ENCODE data around the gene ZNF23.

ZNF23 gene

GRCh38 chr16:71473891-71474290 is 11.8 kb upstream of the ZNF23 start:
- no peak overlapping the region for H3K4me3 ChIP-seq (ENCODE audit: low read length)
- no peak for DNase-seq (ENCODE audit: low read depth, low spot score)

- DNase-seq (ENCODE audit: low read depth, low spot score) = no peak
- H3K4me3 ChIP-seq (ENCODE audit: low read length) = no peak overlapping the region
These were observed 10.9 kb upstream of the ZNF23 start for GRCh38 chr16:71472931-71473330.

GRCh38 chr16:71472051-71472450 is 10.0 kb upstream of the ZNF23 start:
- H3K4me3 ChIP-seq (ENCODE audit: low read length) = no peak overlapping the region
- no peak for DNase-seq (ENCODE audit: low read depth, low spot score)

GRCh38 chr16:71467810-71468209 is 5.8 kb upstream of the ZNF23 start:
- DNase-seq (ENCODE audit: low read depth, low spot score) = peak; percentile 43

GRCh38 chr16:71464231-71464630 is 2.2 kb upstream of the ZNF23 start:
- no peak overlapping the region for H3K4me3 ChIP-seq (ENCODE audit: low read length)
- DNase-seq (ENCODE audit: low read depth, low spot score) = no peak

More at GRCh38 chr16:71467810-71468209, 5.8 kb upstream of the ZNF23 start:
- H3K4me3 ChIP-seq (ENCODE audit: low read length) = no peak overlapping the region

GRCh38 chr16:71460941-71461340 is 1.1 kb downstream of the ZNF23 start:
- H3K4me3 ChIP-seq (ENCODE audit: low read length) = peak overlapping the region; percentile 96
- no peak for DNase-seq (ENCODE audit: low read depth, low spot score)

GRCh38 chr16:71460236-71460635 is 1.8 kb downstream of the ZNF23 start:
- no peak for DNase-seq (ENCODE audit: low read depth, low spot score)
- no peak overlapping the region for H3K4me3 ChIP-seq (ENCODE audit: low read length)

GRCh38 chr16:71459510-71459909 is 2.5 kb downstream of the ZNF23 start:
- no peak for DNase-seq (ENCODE audit: low read depth, low spot score)
- no peak overlapping the region for H3K4me3 ChIP-seq (ENCODE audit: low read length)

- no peak for DNase-seq (ENCODE audit: low read depth, low spot score)
- H3K4me3 ChIP-seq (ENCODE audit: low read length) = no peak overlapping the region
These were observed 5.2 kb downstream of the ZNF23 start for GRCh38 chr16:71456801-71457200.

GRCh38 chr16:71453036-71453435 is 9.0 kb downstream of the ZNF23 start:
- H3K4me3 ChIP-seq (ENCODE audit: low read length) = no peak overlapping the region
- no peak for DNase-seq (ENCODE audit: low read depth, low spot score)

- no peak for DNase-seq (ENCODE audit: low read depth, low spot score)
- no peak overlapping the region for H3K4me3 ChIP-seq (ENCODE audit: low read length)
These were observed 13.0 kb downstream of the ZNF23 start for GRCh38 chr16:71449020-71449419.

GRCh38 chr16:71448274-71448866 is 13.7 kb downstream of the ZNF23 start:
- DNase-seq (ENCODE audit: low read depth, low spot score) = no peak
- no peak overlapping the region for H3K4me3 ChIP-seq (ENCODE audit: low read length)

GRCh38 chr16:71443714-71444113 is 18.3 kb downstream of the ZNF23 start:
- H3K4me3 ChIP-seq (ENCODE audit: low read length) = no peak overlapping the region
- no peak for DNase-seq (ENCODE audit: low read depth, low spot score)

- H3K4me3 ChIP-seq (ENCODE audit: low read length) = no peak within 1 kb of the TSS
- no peak for DNase-seq (ENCODE audit: low read depth, low spot score)
These were observed 20.0 kb downstream of the ZNF23 start, which contains the start of gene TLE7 for GRCh38 chr16:71442051-71442440. Gene TLE7, minus strand, starts transcription at chr16:71442054. Its CDS starts 8,730 bp downstream, at chr16:71433324.

GRCh38 chr16:71441348-71442050 is 20.5 kb downstream of the ZNF23 start:
- no peak overlapping the region for H3K4me3 ChIP-seq (ENCODE audit: low read length)
- no peak for DNase-seq (ENCODE audit: low read depth, low spot score)

GRCh38 chr16:71440669-71441347 is 21.2 kb downstream of the ZNF23 start:
- no peak overlapping the region for H3K4me3 ChIP-seq (ENCODE audit: low read length)
- no peak for DNase-seq (ENCODE audit: low read depth, low spot score)

- H3K4me3 ChIP-seq (ENCODE audit: low read length) = no peak overlapping the region
- no peak for DNase-seq (ENCODE audit: low read depth, low spot score)
These were observed 22.5 kb downstream of the ZNF23 start for GRCh38 chr16:71439523-71439922.

GRCh38 chr16:71436473-71436872 is 25.6 kb downstream of the ZNF23 start:
- DNase-seq (ENCODE audit: low read depth, low spot score) = no peak

GRCh38 chr16:71432906-71433305 is 29.1 kb downstream of the ZNF23 start:
- H3K4me3 ChIP-seq (ENCODE audit: low read length) = no peak overlapping the region
- DNase-seq (ENCODE audit: low read depth, low spot score) = no peak

More at GRCh38 chr16:71436473-71436872, 25.6 kb downstream of the ZNF23 start:
- H3K4me3 ChIP-seq (ENCODE audit: low read length) = no peak overlapping the region

- no peak for DNase-seq (ENCODE audit: low read depth, low spot score)
- H3K4me3 ChIP-seq (ENCODE audit: low read length) = no peak overlapping the region
These were observed 30.1 kb downstream of the ZNF23 start for GRCh38 chr16:71431991-71432390.

Measured in Jurkat, Clone E6-1 (cell line).